Activated T-helper 2 cell treated with anti-CD3 and anti-CD28 coated beads, Interferon-gamma antibody, Interleukin-2, Interleukin-4, amounts not matched to agents 10 μg/mL and 5 μg/mL and 100 μg/mL, durations not matched to agents 14 hours and 24 hours and 36 hours (primary cell): ENCODE data around the gene ITGBL1. TPM values are rescaled to one million over a fixed set of nuclear protein-coding genes. Genes with fewer than 3 reads are reported as not detected.

Experiments used
- DNase-seq: peaks from one replicate; pipeline ENCODE4 v3.0.0; 2021; ENCODE audit warnings: low spot score
- H3K27ac Mint-ChIP-seq: one replicate; pipeline ENCODE4 v1.8.0; 2021; ENCODE audit warnings: mixed read lengths
- H3K27me3 Mint-ChIP-seq: one replicate; pipeline ENCODE4 v1.8.0; 2021; ENCODE audit warnings: low read depth, mixed read lengths
- H3K36me3 Mint-ChIP-seq: one replicate; pipeline ENCODE4 v1.8.0; 2021; ENCODE audit warnings: low read depth, mixed read lengths
- H3K4me1 Mint-ChIP-seq: one replicate; pipeline ENCODE4 v1.8.0; 2021; ENCODE audit warnings: low read depth, mixed read lengths
- H3K4me3 Mint-ChIP-seq: one replicate; pipeline ENCODE4 v1.8.0; 2021; ENCODE audit warnings: low read depth, mild to moderate bottlenecking, moderate library complexity, mixed read lengths
- H3K9me3 Mint-ChIP-seq: one replicate; pipeline ENCODE4 v1.8.0; 2021; ENCODE audit warnings: mixed read lengths
- intact Hi-C: fragments of 100-400 bp; cut with micrococcal nuclease; formaldehyde crosslinking; loops from one replicate; pipeline ENCODE4 v1.15.1; 2023
- total RNA-seq: library from RNA; stranded (reverse); gene quantifications from 2 replicates; pipeline ENCODE4 v1.2.3, GENCODE V29; 2022

The ITGBL1 gene
- total RNA-seq, 1 donor from 2014 or later, result not detected

DNA sequence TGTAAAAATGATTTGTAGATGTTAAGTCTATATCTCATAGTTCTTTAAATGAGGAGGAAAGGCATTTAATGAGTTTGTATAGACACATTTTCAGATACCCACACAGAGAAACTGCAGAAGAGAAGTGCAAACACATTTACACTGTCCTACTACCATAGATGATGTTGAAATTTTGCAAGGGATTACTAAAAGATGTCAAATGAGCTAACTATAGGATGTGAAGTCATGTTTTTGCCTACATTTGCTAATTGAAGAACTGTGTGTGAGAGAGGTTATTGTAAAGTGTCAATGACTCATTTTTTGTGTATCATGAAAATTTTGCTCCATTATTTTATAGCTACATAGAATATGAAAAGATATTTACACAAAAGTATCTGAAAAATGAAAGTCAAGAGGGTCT, 178.9 kb downstream of the ITGBL1 start:
- no peaks in the 10 kb centered on the region for H3K36me3 Mint-ChIP-seq
- H3K27ac Mint-ChIP-seq, result no peak overlapping the region
- no peak overlapping the region for H3K4me3 Mint-ChIP-seq
- no peaks in the 10 kb centered on the region for H3K9me3 Mint-ChIP-seq
- no peak for DNase-seq
- H3K4me1 Mint-ChIP-seq, result peaks cover 13% of the 10 kb centered on the region
- peaks cover 32% of the 10 kb centered on the region for H3K27me3 Mint-ChIP-seq
- intact Hi-C loops, result no loop called here

GRCh38 chr13:101634142-101634541, 181.7 kb downstream of the ITGBL1 start:
- intact Hi-C loops, result no loop called here
- Mint-ChIP-seq H3K27ac (no peak overlapping the region), H3K36me3 (no peaks in the 10 kb centered on the region), H3K27me3 (peaks cover 30% of the 10 kb centered on the region), H3K9me3 (no peaks in the 10 kb centered on the region), H3K4me1 (no peaks in the 10 kb centered on the region), H3K4me3 (no peak overlapping the region)
- DNase-seq, result no peak

- intact Hi-C loops, result no loop called here
- DNase-seq, result no peak
- H3K27ac Mint-ChIP-seq, result no peak overlapping the region
Measured at GRCh38 chr13:101639711-101640110, 187.2 kb downstream of the ITGBL1 start.

GRCh38 chr13:101640788-101641400, 188.4 kb downstream of the ITGBL1 start:
- intact Hi-C loops, result no loop called here
- H3K4me3 Mint-ChIP-seq, result no peak overlapping the region
- H3K36me3 Mint-ChIP-seq, result no peaks in the 10 kb centered on the region
- H3K27me3 Mint-ChIP-seq, result no peaks in the 10 kb centered on the region
- H3K27ac Mint-ChIP-seq, result no peak overlapping the region
- H3K4me1 Mint-ChIP-seq, result no peaks in the 10 kb centered on the region
- no peak for DNase-seq
- no peaks in the 10 kb centered on the region for H3K9me3 Mint-ChIP-seq

More at GRCh38 chr13:101639711-101640110, 187.2 kb downstream of the ITGBL1 start:
- Mint-ChIP-seq H3K36me3 (no peaks in the 10 kb centered on the region), H3K4me1 (no peaks in the 10 kb centered on the region), H3K4me3 (no peak overlapping the region), H3K9me3 (no peaks in the 10 kb centered on the region), H3K27me3 (no peaks in the 10 kb centered on the region)

GRCh38 chr13:101645871-101646270, 193.4 kb downstream of the ITGBL1 start:
- intact Hi-C loops, result no loop called here
- no peak for DNase-seq
- H3K4me3 Mint-ChIP-seq, result no peak overlapping the region
- no peaks in the 10 kb centered on the region for H3K36me3 Mint-ChIP-seq
- H3K27ac Mint-ChIP-seq, result no peak overlapping the region
- H3K9me3 Mint-ChIP-seq, result no peaks in the 10 kb centered on the region
- H3K27me3 Mint-ChIP-seq, result no peaks in the 10 kb centered on the region
- H3K4me1 Mint-ChIP-seq, result no peaks in the 10 kb centered on the region

GRCh38 chr13:101647760-101648159, 195.3 kb downstream of the ITGBL1 start:
- H3K36me3 Mint-ChIP-seq, result no peaks in the 10 kb centered on the region
- no peak overlapping the region for H3K4me3 Mint-ChIP-seq
- H3K27ac Mint-ChIP-seq, result no peak overlapping the region
- H3K9me3 Mint-ChIP-seq, result no peaks in the 10 kb centered on the region
- no peaks in the 10 kb centered on the region for H3K27me3 Mint-ChIP-seq
- DNase-seq, result no peak
- intact Hi-C loops, result no loop called here
- H3K4me1 Mint-ChIP-seq, result no peaks in the 10 kb centered on the region

- intact Hi-C loops, result no loop called here
- Mint-ChIP-seq H3K27ac (no peak overlapping the region), H3K27me3 (no peaks in the 10 kb centered on the region), H3K4me1 (no peaks in the 10 kb centered on the region), H3K36me3 (no peaks in the 10 kb centered on the region), H3K4me3 (no peak overlapping the region), H3K9me3 (no peaks in the 10 kb centered on the region)
- DNase-seq, result no peak
Measured at GRCh38 chr13:101648766-101649487, 196.5 kb downstream of the ITGBL1 start.

DNA sequence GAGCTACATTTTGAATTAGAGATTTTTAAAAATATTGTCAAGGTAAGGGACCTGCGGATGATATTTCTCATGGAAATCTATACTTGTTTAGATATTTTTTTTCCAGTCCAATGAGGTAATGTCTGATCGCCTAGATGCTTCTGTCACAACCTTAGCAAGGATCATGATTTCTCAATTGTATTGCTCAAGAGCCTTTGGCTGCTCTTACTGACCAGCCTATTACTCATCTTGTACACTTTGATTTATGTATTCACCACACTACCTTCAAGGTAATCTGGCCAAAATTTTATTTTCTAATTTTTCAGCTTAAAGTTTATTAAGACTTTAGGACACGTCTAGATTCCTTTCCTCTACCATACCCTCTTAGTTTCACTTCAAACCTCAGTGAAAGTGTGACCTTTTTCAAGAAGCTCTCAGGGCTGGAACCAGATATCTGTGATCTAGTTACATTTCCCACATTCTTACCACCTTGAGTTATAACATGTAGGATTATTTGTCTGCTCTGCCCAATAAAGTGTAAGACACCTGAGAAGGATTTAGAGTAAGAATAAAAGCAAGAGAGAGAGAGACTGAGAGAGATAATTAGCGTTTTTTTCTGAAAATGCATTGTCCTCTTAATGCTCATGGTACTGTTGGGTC, 197.1 kb downstream of the ITGBL1 start:
- Mint-ChIP-seq H3K27ac (no peak overlapping the region), H3K27me3 (no peaks in the 10 kb centered on the region), H3K4me1 (no peaks in the 10 kb centered on the region), H3K9me3 (no peaks in the 10 kb centered on the region), H3K36me3 (no peaks in the 10 kb centered on the region), H3K4me3 (no peak overlapping the region)
- no peak for DNase-seq
- intact Hi-C loops, result no loop called here

DNA sequence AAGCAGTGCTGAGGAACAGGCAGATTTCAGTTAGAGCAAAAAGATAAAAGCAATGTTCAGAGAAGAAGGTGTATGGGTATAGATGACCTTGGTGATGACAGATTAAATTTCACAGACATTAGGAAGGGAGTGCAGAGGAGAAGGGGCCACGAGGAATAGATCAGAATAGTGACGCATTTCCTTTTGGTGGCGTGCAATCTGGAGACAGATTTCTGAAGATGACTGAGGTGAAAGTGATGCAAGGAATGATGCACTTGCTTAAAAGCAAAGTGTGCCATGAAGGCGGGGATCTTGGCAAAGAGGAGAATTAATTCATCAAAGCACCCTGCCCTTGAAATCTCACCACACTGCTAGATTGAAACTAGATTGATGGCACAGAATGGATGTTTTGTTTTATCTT, 202.4 kb downstream of the ITGBL1 start:
- Mint-ChIP-seq H3K9me3 (no peaks in the 10 kb centered on the region), H3K27me3 (no peaks in the 10 kb centered on the region), H3K27ac (no peak overlapping the region), H3K36me3 (no peaks in the 10 kb centered on the region), H3K4me3 (no peak overlapping the region), H3K4me1 (no peaks in the 10 kb centered on the region)
- no peak for DNase-seq
- intact Hi-C loops, result no loop called here

- H3K27me3 Mint-ChIP-seq, result no peaks in the 10 kb centered on the region
- H3K9me3 Mint-ChIP-seq, result no peaks in the 10 kb centered on the region
- H3K4me3 Mint-ChIP-seq, result no peak overlapping the region
- no peaks in the 10 kb centered on the region for H3K4me1 Mint-ChIP-seq
- no peak overlapping the region for H3K27ac Mint-ChIP-seq
- DNase-seq, result no peak
- H3K36me3 Mint-ChIP-seq, result no peaks in the 10 kb centered on the region
- intact Hi-C loops, result no loop called here
Measured at GRCh38 chr13:101655435-101655834, 203.0 kb downstream of the ITGBL1 start.

DNA sequence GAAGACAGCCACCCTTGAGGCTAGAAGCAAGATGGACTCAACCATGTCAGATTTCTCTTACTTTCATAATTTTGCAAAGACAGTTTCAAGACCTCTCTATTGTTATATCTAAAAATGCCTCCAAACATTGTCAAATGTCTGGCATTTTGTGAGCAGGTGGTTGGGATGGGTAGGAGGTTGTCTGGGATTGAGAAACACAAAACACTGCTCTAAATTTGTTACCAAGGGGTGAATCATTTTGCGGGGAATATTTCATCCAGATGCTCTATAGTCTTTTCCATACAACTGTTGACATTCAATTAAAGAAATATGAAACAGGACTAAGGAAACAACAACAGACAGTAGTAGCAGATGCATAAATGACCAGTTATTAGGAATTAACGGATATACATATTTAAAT, 208.2 kb downstream of the ITGBL1 start:
- intact Hi-C loops, result no loop called here
- DNase-seq, result no peak
- no peaks in the 10 kb centered on the region for H3K4me1 Mint-ChIP-seq
- no peaks in the 10 kb centered on the region for H3K36me3 Mint-ChIP-seq
- H3K27me3 Mint-ChIP-seq, result no peaks in the 10 kb centered on the region
- no peak overlapping the region for H3K27ac Mint-ChIP-seq
- H3K4me3 Mint-ChIP-seq, result no peak overlapping the region
- H3K9me3 Mint-ChIP-seq, result no peaks in the 10 kb centered on the region

- Mint-ChIP-seq H3K4me1 (no peaks in the 10 kb centered on the region), H3K27ac (no peak overlapping the region), H3K27me3 (no peaks in the 10 kb centered on the region), H3K36me3 (no peaks in the 10 kb centered on the region), H3K4me3 (no peak overlapping the region), H3K9me3 (no peaks in the 10 kb centered on the region)
- DNase-seq, result no peak
- intact Hi-C loops, result no loop called here
Measured at GRCh38 chr13:101661839-101662238, 209.4 kb downstream of the ITGBL1 start.

DNA sequence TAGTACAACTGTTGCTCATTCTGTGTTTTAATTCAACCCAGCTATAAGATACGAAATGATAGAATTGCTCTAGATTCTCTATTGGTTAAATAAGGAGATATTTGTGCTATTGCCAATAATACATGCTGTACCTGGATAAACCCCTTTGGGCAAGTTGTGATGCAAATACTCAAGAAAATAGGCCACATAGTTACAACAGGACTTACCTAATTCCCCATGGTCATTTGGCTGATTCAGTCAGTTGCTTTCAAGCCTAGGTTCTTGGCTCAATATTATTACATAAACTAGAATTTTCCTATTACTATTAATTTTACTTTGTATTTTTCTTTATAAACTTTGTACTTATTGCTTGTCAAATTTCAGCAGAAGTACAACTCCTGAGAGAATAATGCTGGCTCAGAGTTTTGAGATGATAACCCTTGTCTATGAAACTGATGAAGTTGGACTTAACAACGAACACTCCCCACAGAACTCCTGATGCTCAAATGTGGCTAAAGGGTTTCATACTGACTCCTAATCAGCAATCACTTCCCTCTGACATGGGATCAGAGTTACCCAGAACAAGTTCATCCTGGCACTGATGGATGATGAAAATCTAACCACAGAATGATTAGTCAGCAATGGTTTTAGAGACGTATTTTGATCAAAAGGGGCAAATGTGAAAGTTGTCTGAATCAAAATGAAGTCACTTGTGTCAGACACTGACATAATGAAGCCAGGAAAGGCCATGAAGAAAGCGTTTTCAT, 221.1 kb downstream of the ITGBL1 start:
- intact Hi-C loops, result no loop called here
- Mint-ChIP-seq H3K4me1 (no peaks in the 10 kb centered on the region), H3K36me3 (no peaks in the 10 kb centered on the region), H3K4me3 (no peak overlapping the region), H3K27me3 (no peaks in the 10 kb centered on the region), H3K27ac (no peak overlapping the region), H3K9me3 (no peaks in the 10 kb centered on the region)
- DNase-seq, result no peak
